Measurements from ENCODE around the gene BAAT. TPM values are rescaled to one million over a fixed set of nuclear protein-coding genes. Genes with fewer than 3 reads are reported as not detected.

Gene BAAT
- total and polyA plus RNA-seq, 2 of the 4 experiments (the other 2 are of a cell fraction): not detected

DNA sequence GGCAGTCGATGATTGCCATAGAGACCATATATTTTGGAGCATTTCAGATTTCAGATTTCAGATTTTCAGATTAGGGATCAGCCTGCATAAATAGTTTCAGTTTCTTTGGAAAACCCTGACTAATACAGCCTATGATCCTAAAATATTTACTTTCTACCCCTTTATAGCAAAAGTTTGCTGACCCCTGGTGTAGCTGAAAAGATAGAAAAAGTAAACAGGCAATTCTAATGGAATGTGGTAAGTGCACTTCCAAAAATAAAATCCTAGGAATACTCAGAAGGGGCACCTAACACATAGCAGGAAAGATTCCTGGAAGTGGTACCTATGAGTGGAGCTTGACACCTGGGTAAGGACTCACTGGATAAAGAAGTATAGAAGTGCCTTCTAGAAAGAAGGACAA lies 34.5 kb downstream of the BAAT start:
- CTCF ChIA-PET: no interaction called here
- H3K4me3 ChIP-seq (ENCODE audit: insufficient read depth, low read depth, low read length): no peak overlapping the region
- WGBS, 2 experiments (ENCODE audit: extremely low coverage in 2 of 2, insufficient read length in 1 of 2): no CpG with 5 or more reads among the region's 1 CpG
- no peaks in the 10 kb centered on the region for H3K36me3 ChIP-seq (ENCODE audit: control insufficient read depth, insufficient read depth, low read length)
- H2BK20ac ChIP-seq (ENCODE audit: low read depth, low read length): no peak overlapping the region
- no peak overlapping the region for H3K23ac ChIP-seq (ENCODE audit: low read depth, low read length)
- no peak overlapping the region for H3K56ac ChIP-seq (ENCODE audit: extremely low read depth, insufficient read depth, low read length)
- H2AFZ ChIP-seq (replicated peaks; ENCODE audit: low read length, poor library complexity): no peak overlapping the region
- H3K18ac ChIP-seq (ENCODE audit: low read depth, low read length): no peak overlapping the region
- no TSS peak for BruUV-seq (replicated peaks)
- dilution Hi-C loops (cut with HindIII; ENCODE audit: low sequenced_read_pairs, unreplicated experiment) (no loop called here), intact Hi-C loops (cut with micrococcal nuclease) (no loop called here), in situ Hi-C loops (cut with MboI; ENCODE audit: low sequenced_read_pairs) (no loop called here)
- no peak overlapping the region for H3K14ac ChIP-seq (replicated peaks; ENCODE audit: low read depth, low read length)
- no peak overlapping the region for H3K9ac ChIP-seq (ENCODE audit: low read depth, low read length)
- no peak for ATAC-seq (ENCODE audit: low read depth)
- H2BK15ac ChIP-seq (ENCODE audit: low read depth, low read length): no peak overlapping the region
- H3K27me3 ChIP-seq (ENCODE audit: control insufficient read depth, insufficient read depth, low read length): no peaks in the 10 kb centered on the region; the same call in 1 of the 2 replicates
- no peaks in the 10 kb centered on the region for H3K9me1 ChIP-seq (ENCODE audit: insufficient read depth, low read length)
- no peak overlapping the region for H4K8ac ChIP-seq (ENCODE audit: low read depth in 2 of 2, low read length in 2 of 2)
- no peak overlapping the region for H4K91ac ChIP-seq (ENCODE audit: insufficient read depth, low read depth, low read length)
- no peak overlapping the region for H2BK5ac ChIP-seq (ENCODE audit: low read depth, low read length, poor library complexity, severe bottlenecking)
- H3K9me3 ChIP-seq (ENCODE audit: control insufficient read depth, insufficient read depth, low read length): no peaks in the 10 kb centered on the region
- no peak overlapping the region for H4K5ac ChIP-seq (ENCODE audit: low read depth, low read length)
- no peaks in the 10 kb centered on the region for H3K79me1 ChIP-seq (ENCODE audit: low read depth in 1 of 2, low read length in 2 of 2)
- no peak overlapping the region for H2AK9ac ChIP-seq (replicated peaks; ENCODE audit: low read depth, low read length, poor library complexity)
- H3K27ac ChIP-seq (ENCODE audit: insufficient read depth, low read length): no peak overlapping the region
- no peaks in the 10 kb centered on the region for H3K4me1 ChIP-seq (ENCODE audit: control insufficient read depth, insufficient read depth, low read length)
- no peak overlapping the region for H2AK5ac ChIP-seq (ENCODE audit: low read depth, low read length)
- no peak overlapping the region for H3K4ac ChIP-seq (ENCODE audit: low read depth, low read length)
- no peak overlapping the region for H3K4me2 ChIP-seq (ENCODE audit: low read depth, low read length)
- TF ChIP-seq FOS (IDR thresholded peaks at IDR 0.05; ENCODE audit: low read depth, low read length) (no peak), BHLHE40 (IDR thresholded peaks at IDR 0.05; ENCODE audit: low read depth, low read length) (no peak), CTCF (conservative IDR thresholded peaks at IDR 0.05; ENCODE audit: low read depth, low read length) (no peak), RCOR1 (IDR thresholded peaks at IDR 0.05; ENCODE audit: insufficient replicate concordance, low read length) (no peak), SMC3 (IDR thresholded peaks at IDR 0.05; ENCODE audit: low read depth, low read length) (no peak), RFX5 (IDR thresholded peaks at IDR 0.05; ENCODE audit: low read depth, low read length) (no peak), NFE2L2 (IDR thresholded peaks at IDR 0.05; ENCODE audit: low read depth, low read length) (no peak), POLR2A (IDR thresholded peaks at IDR 0.05; ENCODE audit: low read depth, low read length) (no peak)
- TF ChIP-seq, protein P1, sequence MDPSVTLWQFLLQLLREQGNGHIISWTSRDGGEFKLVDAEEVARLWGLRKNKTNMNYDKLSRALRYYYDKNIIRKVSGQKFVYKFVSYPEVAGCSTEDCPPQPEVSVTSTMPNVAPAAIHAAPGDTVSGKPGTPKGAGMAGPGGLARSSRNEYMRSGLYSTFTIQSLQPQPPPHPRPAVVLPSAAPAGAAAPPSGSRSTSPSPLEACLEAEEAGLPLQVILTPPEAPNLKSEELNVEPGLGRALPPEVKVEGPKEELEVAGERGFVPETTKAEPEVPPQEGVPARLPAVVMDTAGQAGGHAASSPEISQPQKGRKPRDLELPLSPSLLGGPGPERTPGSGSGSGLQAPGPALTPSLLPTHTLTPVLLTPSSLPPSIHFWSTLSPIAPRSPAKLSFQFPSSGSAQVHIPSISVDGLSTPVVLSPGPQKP (IDR thresholded peaks at IDR 0.05; ENCODE audit: borderline replicate concordance, low read depth, low read length): no peak
- no peaks in the 10 kb centered on the region for H4K20me1 ChIP-seq (ENCODE audit: insufficient read depth, low read length)
- H2BK120ac ChIP-seq (ENCODE audit: low read depth, low read length): no peak overlapping the region
- DNase-seq: no peak
- POLR2A ChIA-PET (ENCODE audit: unreplicated experiment): no interaction called here

All from IMR-90 (cell line).